SK-N-SH (cell line): Measurements from ENCODE around the gene POLR3GL. TPM values are rescaled to one million over a fixed set of nuclear protein-coding genes. Genes with fewer than 3 reads are reported as not detected.

Source experiments
- CTCF ChIA-PET: fragments of 300-600, 350-600 bp; formaldehyde crosslinking; extraction: SDS; loops from one replicate; lab custom pipeline; 2021; lab: Yijun Ruan, JAX
- POLR2A ChIA-PET: fragments of 350-600 bp; sonication (Branson Sonifier 250); formaldehyde crosslinking; extraction: SDS; loops from one replicate; lab custom pipeline; 2020; ENCODE audit warnings: antibody characterized with exemption, inconsistent platforms; lab: Yijun Ruan, JAX
- DNase-seq: peaks from one replicate; pipeline ENCODE4 v3.0.0; 2012
- H2AFZ ChIP-seq: fragments of 200-600 bp; sonication (generic); 2 replicates; pipeline ENCODE4 v1.8.1; 2016; ENCODE audit warnings: antibody characterized with exemption, mild to moderate bottlenecking, low read depth
- H3F3A ChIP-seq: fragments of 200-600 bp; sonication (generic); replicated peaks from 2 replicates; pipeline ENCODE3; 2016; ENCODE audit warnings: antibody characterized with exemption, mild to moderate bottlenecking; ENCODE audit not compliant: insufficient read depth
- H3K27ac ChIP-seq, 2 experiments: fragments of 200-500 bp in 1 of 2; fragments of 200-600 bp in 1 of 2; sonication (Bioruptor generic) in 1 of 2; sonication (generic), shearing (Covaris generic) in 1 of 2; 2 replicates each; pipeline versions ENCODE4 v1.5.1 to v1.6.1; 2014 to 2016; ENCODE audit warnings: low read depth in 2 of 2, inconsistent platforms in 1 of 2, low read length in 1 of 2, mild to moderate bottlenecking in 1 of 2, mixed read lengths in 1 of 2
- H3K27me3 ChIP-seq: fragments of 200-600 bp; sonication (generic), shearing (Covaris generic); 2 replicates; pipeline ENCODE4 v1.6.1; 2016; ENCODE audit warnings: mixed run types; ENCODE audit not compliant: insufficient read depth
- H3K36me3 ChIP-seq, 2 experiments: fragments of 200-500 bp in 1 of 2; fragments of 200-600 bp in 1 of 2; sonication (Bioruptor generic) in 1 of 2; sonication (generic) in 1 of 2; replicated peaks in 1 of 2; 2 replicates each; pipeline versions ENCODE3 to v1.5.1; 2014 to 2016; ENCODE audit warnings: low read length in 1 of 2, mild to moderate bottlenecking in 1 of 2; ENCODE audit not compliant: insufficient read depth in 2 of 2, control insufficient read depth in 1 of 2
- H3K4me1 ChIP-seq, 2 experiments: fragments of 200-500 bp in 1 of 2; fragments of 200-600 bp in 1 of 2; sonication (Bioruptor generic) in 1 of 2; sonication (generic), shearing (Covaris generic) in 1 of 2; 2 replicates each; pipeline versions ENCODE4 v1.5.1 to v1.6.1; 2014 to 2016; ENCODE audit warnings: low read depth in 1 of 2, low read length in 1 of 2, mixed run types in 1 of 2; ENCODE audit not compliant: insufficient read depth in 2 of 2, control insufficient read depth in 1 of 2
- H3K4me2 ChIP-seq: fragments of 200-600 bp; sonication (generic), shearing (Covaris generic); 2 replicates; pipeline ENCODE4 v1.6.1; 2017; ENCODE audit warnings: mixed run types
- H3K4me3 ChIP-seq, 2 experiments: fragments of 200-500 bp in 1 of 2; fragments of 200-600 bp in 1 of 2; sonication (Bioruptor generic) in 1 of 2; sonication (generic), shearing (Covaris generic) in 1 of 2; 2 replicates each; pipeline versions ENCODE4 v1.5.1 to v1.8.1; 2014 to 2016; ENCODE audit warnings: low read depth in 2 of 2, inconsistent platforms in 1 of 2, low read length in 1 of 2, mild to moderate bottlenecking in 1 of 2, mixed read lengths in 1 of 2, moderate library complexity in 1 of 2
- H3K79me2 ChIP-seq: fragments of 200-600 bp; sonication (generic); 2 replicates; pipeline ENCODE4 v1.8.1; 2017; ENCODE audit warnings: mild to moderate bottlenecking; ENCODE audit not compliant: insufficient read depth
- H3K9ac ChIP-seq: fragments of 200-600 bp; sonication (generic); 2 replicates; pipeline ENCODE4 v1.6.1; 2017; ENCODE audit warnings: mixed run types
- H3K9me2 ChIP-seq: fragments of 200-600 bp; sonication (generic); 2 replicates; pipeline ENCODE4 v1.6.1; 2017; ENCODE audit warnings: mixed run types
- H3K9me3 ChIP-seq: fragments of 200-600 bp; sonication (generic); 2 replicates; pipeline ENCODE4 v1.6.1; 2017; ENCODE audit warnings: mixed run types, mild to moderate bottlenecking, moderate library complexity
- H4K20me1 ChIP-seq: fragments of 200-600 bp; sonication (generic); 2 replicates; pipeline ENCODE4 v1.6.1; 2017; ENCODE audit warnings: mild to moderate bottlenecking, mixed run types; ENCODE audit not compliant: insufficient read depth
- CHD2 ChIP-seq: fragments of 150-350 bp; IDR thresholded peaks from 2 replicates; pipeline ENCODE4 v1.6.1; 2018; ENCODE audit warnings: low read length; ENCODE audit not compliant: partially characterized antibody
- ELF1 ChIP-seq: IDR thresholded peaks from 2 replicates; pipeline ENCODE4 v1.4.0; 2012
- EP300 ChIP-seq, 2 experiments: IDR thresholded peaks; 2 replicates each; pipeline versions ENCODE4 v1.4.0 to v1.6.1; 2012; ENCODE audit warnings: borderline replicate concordance in 1 of 2, low read depth in 1 of 2, low read length in 1 of 2
- FOSL2 ChIP-seq: IDR thresholded peaks from 2 replicates; pipeline ENCODE4 v1.4.0; 2012; ENCODE audit warnings: low read depth, mild to moderate bottlenecking, moderate library complexity, borderline replicate concordance
- FOXJ3 ChIP-seq: sonication (generic); formaldehyde crosslinking; IDR thresholded peaks from 2 replicates; pipeline ENCODE4 v1.5.1; 2020; ENCODE audit warnings: mild to moderate bottlenecking, missing genetic modification reagents
- GATA2 ChIP-seq: sonication (generic); formaldehyde crosslinking; IDR thresholded peaks from 2 replicates; pipeline ENCODE4 v1.5.0; 2020; ENCODE audit warnings: mild to moderate bottlenecking, missing genetic modification reagents
- IRF3 ChIP-seq: fragments of 150-350 bp; IDR thresholded peaks from 2 replicates; pipeline ENCODE4 v1.6.1; 2016; ENCODE audit warnings: mild to moderate bottlenecking, low read depth, low read length
- JUND ChIP-seq: IDR thresholded peaks from 2 replicates; pipeline ENCODE4 v1.4.0; 2012
- MAX ChIP-seq: IDR thresholded peaks from 2 replicates; pipeline ENCODE4 v1.4.0; 2012; ENCODE audit warnings: low read depth
- MXI1 ChIP-seq: IDR thresholded peaks from 2 replicates; pipeline ENCODE4 v1.6.1; 2012; ENCODE audit warnings: mild to moderate bottlenecking, low read depth, low read length, improper control_type of control experiment
- NFIC ChIP-seq: IDR thresholded peaks from 2 replicates; pipeline ENCODE4 v1.4.0; 2012; ENCODE audit warnings: borderline replicate concordance
- NRF1 ChIP-seq: IDR thresholded peaks from 2 replicates; pipeline ENCODE4 v1.6.1; 2012; ENCODE audit warnings: low read depth, mild to moderate bottlenecking, low read length
- PBX3 ChIP-seq: IDR thresholded peaks from 2 replicates; pipeline ENCODE4; 2012
- RCOR1 ChIP-seq: fragments of 150-350 bp; IDR thresholded peaks from 2 replicates; pipeline ENCODE4 v1.6.1; 2017; ENCODE audit warnings: antibody characterized with exemption, low read length
- RFX5 ChIP-seq: IDR thresholded peaks from 2 replicates; pipeline ENCODE4 v1.6.1; 2012; ENCODE audit warnings: mild to moderate bottlenecking, improper control_type of control experiment, low read length
- TCF12 ChIP-seq: IDR thresholded peaks from 2 replicates; pipeline ENCODE4 v1.4.0; 2012
- TEAD4 ChIP-seq: IDR thresholded peaks from 2 replicates; pipeline ENCODE4 v1.4.0; 2012; ENCODE audit warnings: mild to moderate bottlenecking, borderline replicate concordance; ENCODE audit not compliant: insufficient read depth
- USF2 ChIP-seq: fragments of 150-350 bp; IDR thresholded peaks from 2 replicates; pipeline ENCODE4 v1.6.1; 2017; ENCODE audit warnings: antibody characterized with exemption, low read length, low read depth, borderline replicate concordance
- YY1 ChIP-seq: IDR thresholded peaks from 2 replicates; pipeline ENCODE4 v1.4.0; 2012; ENCODE audit warnings: low read depth, mild to moderate bottlenecking
- WGBS: methylation state at CpG from one replicate; pipeline ENCODE4 v1.1.6; 2017; ENCODE audit warnings: low lambda C conversion rate; 5-methylcytosine and 5-hydroxymethylcytosine counted together
- polyA plus RNA-seq, 3 experiments: library from polyadenylated mRNA; depleted of rRNA; stranded (reverse); fragments of >200 nt; gene quantifications; 2 replicates each; pipeline ENCODE4 v1.2.3, GENCODE V29; 2012

POLR3GL gene
- polyA plus RNA-seq, 1 of the 3 experiments (the other 2 are of a cell fraction): 15.8 TPM

- Histone ChIP-seq H4K20me1 (no peaks in the 10 kb centered on the region), H3K9me2 (no peaks in the 10 kb centered on the region), H3K4me3 (peak overlapping the region; percentile 77 to 78; a peak in 3 of 4 replicates), H3K9me3 (no peaks in the 10 kb centered on the region), H2AFZ (peak overlapping the region; percentile 92; the same call in 1 of the 2 replicates), H3K9ac (peak overlapping the region; percentile 56), H3K4me1 (peaks cover 23 to 41% of the 10 kb centered on the region in 2 experiments), H3K27ac (peak overlapping the region; percentile 83 to 98), H3K4me2 (peak overlapping the region; percentile 95), H3F3A (peaks cover 30% of the 10 kb centered on the region), H3K79me2 (0 out of 2 replicates have a peak, but pooled peaks cover 4% of the 10 kb centered on the region), H3K27me3 (no peaks in the 10 kb centered on the region), H3K36me3 (peaks cover 0 to 7% of the 10 kb centered on the region in 2 experiments)
- POLR2A ChIA-PET: interaction anchor here (1.4 to 3.8 kb wide), 3 partner anchors 16 to 45 kb away, joined by 8 to 31 read pairs (median 10); partner anchors contain the start of genes PEX11B and RBM8A
- CTCF ChIA-PET: interaction anchor here (1.0 to 3.3 kb wide), 11 partner anchors 14 to 118 kb away, joined by 3 to 16 read pairs (median 5); partner anchors contain the start of genes NUDT17 and RBM8A
- WGBS: 47% methylated on average over 5 of the region's 5 CpGs
- DNase-seq: no peak
- TF ChIP-seq EP300 (IDR thresholded peaks at IDR 0.05; ENCODE audit: borderline replicate concordance in 1 of 2, low read depth in 1 of 2, low read length in 1 of 2) (no peak), RFX5 (no peak), CHD2 (no peak), NRF1 (no peak), YY1 (no peak), ELF1 (no peak), JUND (peak; percentile 40; the same call in 1 of the 2 replicates), MXI1 (no peak), NFIC (no peak; the same call in 1 of the 2 replicates), FOSL2 (peak; percentile 29; the same call in 1 of the 2 replicates), IRF3 (no peak), TCF12 (peak; percentile 45; the same call in 1 of the 2 replicates), USF2 (no peak), FOXJ3 (CRISPR knock-in tag) (no peak), TEAD4 (no peak), MAX (no peak; the same call in 1 of the 2 replicates), GATA2 (CRISPR knock-in tag) (no peak), RCOR1 (no peak), PBX3 (0 out of 2 replicates have a peak, but pooled peaks have one; percentile 5)
These were observed 1.0 kb upstream of the POLR3GL start for GRCh38 chr1:145963265-145964019.
